Measurements from ENCODE around the gene DEFB114. TPM values are rescaled to one million over a fixed set of nuclear protein-coding genes. Genes with fewer than 3 reads are reported as not detected.
"Not testable (repeated sequence)": the region's sequence is repeated elsewhere in the genome, so short reads cannot be mapped to it uniquely, and the experiment has no call there.

The DEFB114 gene
- polyA plus RNA-seq, 3 donors, result not detected

GRCh38 chr6:49949062-49949461 is 14.9 kb downstream of the DEFB114 start:
- WGBS (ENCODE audit: insufficient coverage), result 83% methylated on average over 2 of the region's 4 CpGs
- no peak overlapping the region for H3K27ac Mint-ChIP-seq
- no peak overlapping the region for H3K4me3 ChIP-seq (replicated peaks in 1 of 3; ENCODE audit: low read depth in 2 of 3, low read length in 3 of 3)
- H3K27ac ChIP-seq (ENCODE audit: low read depth in 1 of 2, low read length in 2 of 2), result no peak overlapping the region
- no peak overlapping the region for H3K4me3 Mint-ChIP-seq
- no peak overlapping the region for H3K9ac ChIP-seq (ENCODE audit: insufficient read depth, low read length, poor library complexity, severe bottlenecking)
- no peaks in the 10 kb centered on the region for H3K9me3 ChIP-seq (replicated peaks in 1 of 2; ENCODE audit: control insufficient read depth in 1 of 2, insufficient read depth in 1 of 2, low read length in 2 of 2)
- H3K36me3 Mint-ChIP-seq, result no peaks in the 10 kb centered on the region
- DNase-seq, result no peak
- peaks cover 0 to 2% (median 0%) of the 10 kb centered on the region in 3 donors for H3K27me3 Mint-ChIP-seq (ENCODE audit: low read depth in 3 of 3)
- H3K36me3 ChIP-seq (replicated peaks in 1 of 2; ENCODE audit: control insufficient read depth in 1 of 2, insufficient read depth in 2 of 2, low read length in 2 of 2), result no peaks in the 10 kb centered on the region
- no peaks in the 10 kb centered on the region for H3K4me1 ChIP-seq (ENCODE audit: control insufficient read depth in 1 of 2, insufficient read depth in 2 of 2, low read length in 2 of 2)
- peaks cover 0 to 5% (median 3%) of the 10 kb centered on the region in 7 donors for H3K9me3 Mint-ChIP-seq
- intact Hi-C loops (cut with micrococcal nuclease), result no loop called here
- H2AFZ ChIP-seq (ENCODE audit: insufficient read depth, low read depth, low read length, poor library complexity, severe bottlenecking), result no peak overlapping the region
- H3K4me1 Mint-ChIP-seq, result no peaks in the 10 kb centered on the region
- no peaks in the 10 kb centered on the region for H4K20me1 ChIP-seq (ENCODE audit: insufficient read depth, low read length)
- no peak overlapping the region for H3K4me2 ChIP-seq (replicated peaks; ENCODE audit: extremely low read depth, low read length, poor library complexity, severe bottlenecking)
- H3K27me3 ChIP-seq (ENCODE audit: control insufficient read depth in 2 of 2, insufficient read depth in 2 of 2, low read length in 2 of 2), result no peaks in the 10 kb centered on the region
- TF ChIP-seq, protein P1, sequence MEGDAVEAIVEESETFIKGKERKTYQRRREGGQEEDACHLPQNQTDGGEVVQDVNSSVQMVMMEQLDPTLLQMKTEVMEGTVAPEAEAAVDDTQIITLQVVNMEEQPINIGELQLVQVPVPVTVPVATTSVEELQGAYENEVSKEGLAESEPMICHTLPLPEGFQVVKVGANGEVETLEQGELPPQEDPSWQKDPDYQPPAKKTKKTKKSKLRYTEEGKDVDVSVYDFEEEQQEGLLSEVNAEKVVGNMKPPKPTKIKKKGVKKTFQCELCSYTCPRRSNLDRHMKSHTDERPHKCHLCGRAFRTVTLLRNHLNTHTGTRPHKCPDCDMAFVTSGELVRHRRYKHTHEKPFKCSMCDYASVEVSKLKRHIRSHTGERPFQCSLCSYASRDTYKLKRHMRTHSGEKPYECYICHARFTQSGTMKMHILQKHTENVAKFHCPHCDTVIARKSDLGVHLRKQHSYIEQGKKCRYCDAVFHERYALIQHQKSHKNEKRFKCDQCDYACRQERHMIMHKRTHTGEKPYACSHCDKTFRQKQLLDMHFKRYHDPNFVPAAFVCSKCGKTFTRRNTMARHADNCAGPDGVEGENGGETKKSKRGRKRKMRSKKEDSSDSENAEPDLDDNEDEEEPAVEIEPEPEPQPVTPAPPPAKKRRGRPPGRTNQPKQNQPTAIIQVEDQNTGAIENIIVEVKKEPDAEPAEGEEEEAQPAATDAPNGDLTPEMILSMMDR (IDR thresholded peaks at IDR 0.05), result no peak
- H3K79me2 ChIP-seq (ENCODE audit: insufficient read depth, low read length), result no peaks in the 10 kb centered on the region

DNA sequence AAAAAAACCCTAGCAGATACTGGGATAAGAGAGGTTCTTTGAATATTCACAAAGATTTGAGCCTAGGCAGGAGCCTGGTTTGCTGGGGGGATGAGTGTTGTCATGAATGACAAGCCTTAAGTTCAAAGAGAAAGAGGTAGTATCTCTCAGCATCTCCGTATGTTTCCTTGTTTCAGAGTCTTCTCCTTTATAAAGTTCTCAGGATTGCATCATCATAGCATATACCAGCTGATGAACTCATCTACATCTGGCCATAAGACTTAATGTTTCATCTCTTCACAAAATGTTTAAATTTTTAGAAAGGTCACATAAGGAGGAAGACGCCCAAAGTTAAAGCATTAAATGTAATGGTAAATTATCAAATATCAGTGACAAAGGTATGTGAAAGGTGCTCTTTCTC is 17.1 kb downstream of the DEFB114 start:
- intact Hi-C loops (cut with micrococcal nuclease), result no loop called here
- H3K4me3 ChIP-seq (replicated peaks in 1 of 3; ENCODE audit: low read depth in 2 of 3, low read length in 3 of 3), result no peak overlapping the region
- H3K9ac ChIP-seq (ENCODE audit: insufficient read depth, low read length, poor library complexity, severe bottlenecking), result no peak overlapping the region
- TF ChIP-seq, protein P1 (IDR thresholded peaks at IDR 0.05), result no peak
- H3K4me1 ChIP-seq (ENCODE audit: control insufficient read depth in 1 of 2, insufficient read depth in 2 of 2, low read length in 2 of 2), result no peaks in the 10 kb centered on the region
- no peaks in the 10 kb centered on the region for H3K9me3 ChIP-seq (replicated peaks in 1 of 2; ENCODE audit: control insufficient read depth in 1 of 2, insufficient read depth in 1 of 2, low read length in 2 of 2)
- H3K27me3 Mint-ChIP-seq (ENCODE audit: low read depth in 3 of 3), result peaks cover 0 to 2% (median 0%) of the 10 kb centered on the region in 3 donors
- H4K20me1 ChIP-seq (ENCODE audit: insufficient read depth, low read length), result no peaks in the 10 kb centered on the region
- H3K4me1 Mint-ChIP-seq, result no peaks in the 10 kb centered on the region
- H3K36me3 ChIP-seq (replicated peaks in 1 of 2; ENCODE audit: control insufficient read depth in 1 of 2, insufficient read depth in 2 of 2, low read length in 2 of 2), result no peaks in the 10 kb centered on the region
- WGBS (ENCODE audit: insufficient coverage), result no CpG with 5 or more reads among the region's 2 CpGs
- peaks cover 0 to 7% (median 3%) of the 10 kb centered on the region in 7 donors for H3K9me3 Mint-ChIP-seq
- no peaks in the 10 kb centered on the region for H3K36me3 Mint-ChIP-seq
- no peaks in the 10 kb centered on the region for H3K79me2 ChIP-seq (ENCODE audit: insufficient read depth, low read length)
- no peak overlapping the region for H2AFZ ChIP-seq (ENCODE audit: insufficient read depth, low read depth, low read length, poor library complexity, severe bottlenecking)
- no peak overlapping the region for H3K4me3 Mint-ChIP-seq
- no peak overlapping the region for H3K27ac Mint-ChIP-seq
- no peak overlapping the region for H3K4me2 ChIP-seq (replicated peaks; ENCODE audit: extremely low read depth, low read length, poor library complexity, severe bottlenecking)
- no peaks in the 10 kb centered on the region for H3K27me3 ChIP-seq (ENCODE audit: control insufficient read depth in 2 of 2, insufficient read depth in 2 of 2, low read length in 2 of 2)
- no peak overlapping the region for H3K27ac ChIP-seq (ENCODE audit: low read depth in 1 of 2, low read length in 2 of 2)
- no peak for DNase-seq

GRCh38 chr6:49944068-49944467 is 19.9 kb downstream of the DEFB114 start:
- H3K36me3 Mint-ChIP-seq; H3K36me3 ChIP-seq (replicated peaks in 1 of 2; ENCODE audit: control insufficient read depth in 1 of 2, insufficient read depth in 2 of 2, low read length in 2 of 2); H3K27me3 Mint-ChIP-seq (ENCODE audit: low read depth in 3 of 3); H3K4me2 ChIP-seq (replicated peaks; ENCODE audit: extremely low read depth, low read length, poor library complexity, severe bottlenecking); H3K4me1 ChIP-seq (ENCODE audit: control insufficient read depth in 1 of 2, insufficient read depth in 2 of 2, low read length in 2 of 2); H2AFZ ChIP-seq (ENCODE audit: insufficient read depth, low read depth, low read length, poor library complexity, severe bottlenecking); H3K79me2 ChIP-seq (ENCODE audit: insufficient read depth, low read length); H3K4me3 ChIP-seq (replicated peaks in 1 of 3; ENCODE audit: low read depth in 2 of 3, low read length in 3 of 3); H3K4me1 Mint-ChIP-seq; H3K27ac Mint-ChIP-seq; intact Hi-C loops (cut with micrococcal nuclease); H3K27ac ChIP-seq (ENCODE audit: low read depth in 1 of 2, low read length in 2 of 2); H3K9me3 ChIP-seq (replicated peaks in 1 of 2; ENCODE audit: control insufficient read depth in 1 of 2, insufficient read depth in 1 of 2, low read length in 2 of 2); H3K9ac ChIP-seq (ENCODE audit: insufficient read depth, low read length, poor library complexity, severe bottlenecking); H3K9me3 Mint-ChIP-seq; H4K20me1 ChIP-seq (ENCODE audit: insufficient read depth, low read length); H3K27me3 ChIP-seq (ENCODE audit: control insufficient read depth in 2 of 2, insufficient read depth in 2 of 2, low read length in 2 of 2); H3K4me3 Mint-ChIP-seq; DNase-seq: not testable (repeated sequence)
- WGBS (ENCODE audit: insufficient coverage), result no CpG with 5 or more reads among the region's 3 CpGs
